Measurements from ENCODE around the gene HSP90AB1. TPM values are rescaled to one million over a fixed set of nuclear protein-coding genes. Genes with fewer than 3 reads are reported as not detected.

Gene HSP90AB1
- total and polyA plus RNA-seq, 2 of the 8 experiments (the other 6 are each of a cell fraction or from before 2014, with no cell fraction given): 1,564 to 2,297 TPM

DNA sequence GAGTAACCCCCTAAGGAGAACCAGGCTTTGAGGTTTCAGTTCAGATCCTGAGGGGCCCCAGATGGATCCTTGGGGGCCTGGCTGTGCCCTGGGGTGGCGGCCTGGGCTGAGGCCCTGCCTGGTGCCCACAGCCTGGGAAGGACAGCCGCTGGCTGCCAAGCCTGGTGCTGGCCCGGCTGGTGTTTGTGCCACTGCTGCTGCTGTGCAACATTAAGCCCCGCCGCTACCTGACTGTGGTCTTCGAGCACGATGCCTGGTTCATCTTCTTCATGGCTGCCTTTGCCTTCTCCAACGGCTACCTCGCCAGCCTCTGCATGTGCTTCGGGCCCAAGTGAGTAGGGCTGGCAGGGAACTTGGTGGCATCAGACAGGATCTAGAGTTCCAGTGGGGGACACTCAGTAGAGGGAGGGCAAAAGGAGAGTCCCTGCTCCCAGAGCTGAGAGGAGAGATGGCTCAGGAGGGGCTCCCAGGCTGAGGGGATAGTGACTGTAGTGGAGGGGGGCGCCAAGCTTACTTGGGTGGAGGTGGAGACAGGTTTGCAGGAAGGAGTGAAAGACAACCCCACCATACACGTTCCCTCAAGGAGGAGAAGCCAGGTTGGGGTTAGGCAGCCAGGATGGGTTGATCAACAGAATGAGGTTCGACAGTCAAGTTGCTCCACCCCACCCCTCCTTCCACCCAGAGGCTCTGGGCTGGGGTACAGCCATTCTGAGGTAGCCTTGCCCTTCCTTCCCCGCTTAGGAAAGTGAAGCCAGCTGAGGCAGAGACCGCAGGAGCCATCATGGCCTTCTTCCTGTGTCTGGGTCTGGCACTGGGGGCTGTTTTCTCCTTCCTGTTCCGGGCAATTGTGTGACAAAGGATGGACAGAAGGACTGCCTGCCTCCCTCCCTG is 14.0 kb upstream of the HSP90AB1 start (continued):
- no peak for TF ChIP-seq GTF2F1 (IDR thresholded peaks at IDR 0.05; ENCODE audit: borderline replicate concordance, low read depth, low read length)
- TF ChIP-seq HDAC6 (IDR thresholded peaks at IDR 0.05; ENCODE audit: low read depth, low read length): no peak
- TF ChIP-seq RBBP5 (IDR thresholded peaks at IDR 0.05; ENCODE audit: borderline replicate concordance, low read depth, low read length): no peak
- no peak for TF ChIP-seq SRF (IDR thresholded peaks at IDR 0.05; ENCODE audit: low read depth, low read length)
- no peak for TF ChIP-seq BCL11A (IDR thresholded peaks at IDR 0.05; ENCODE audit: low read depth in 2 of 2, low read length in 2 of 2)
- no peak for TF ChIP-seq ATF3 (IDR thresholded peaks at IDR 0.05; ENCODE audit: insufficient read depth, low read depth, low read length)
- TF ChIP-seq EP300 (IDR thresholded peaks at IDR 0.05; ENCODE audit: borderline replicate concordance in 1 of 2, low read depth in 2 of 2, low read length in 2 of 2): no peak
